ENCODE measurements around the gene SLCO4A1.

Gene SLCO4A1

DNA sequence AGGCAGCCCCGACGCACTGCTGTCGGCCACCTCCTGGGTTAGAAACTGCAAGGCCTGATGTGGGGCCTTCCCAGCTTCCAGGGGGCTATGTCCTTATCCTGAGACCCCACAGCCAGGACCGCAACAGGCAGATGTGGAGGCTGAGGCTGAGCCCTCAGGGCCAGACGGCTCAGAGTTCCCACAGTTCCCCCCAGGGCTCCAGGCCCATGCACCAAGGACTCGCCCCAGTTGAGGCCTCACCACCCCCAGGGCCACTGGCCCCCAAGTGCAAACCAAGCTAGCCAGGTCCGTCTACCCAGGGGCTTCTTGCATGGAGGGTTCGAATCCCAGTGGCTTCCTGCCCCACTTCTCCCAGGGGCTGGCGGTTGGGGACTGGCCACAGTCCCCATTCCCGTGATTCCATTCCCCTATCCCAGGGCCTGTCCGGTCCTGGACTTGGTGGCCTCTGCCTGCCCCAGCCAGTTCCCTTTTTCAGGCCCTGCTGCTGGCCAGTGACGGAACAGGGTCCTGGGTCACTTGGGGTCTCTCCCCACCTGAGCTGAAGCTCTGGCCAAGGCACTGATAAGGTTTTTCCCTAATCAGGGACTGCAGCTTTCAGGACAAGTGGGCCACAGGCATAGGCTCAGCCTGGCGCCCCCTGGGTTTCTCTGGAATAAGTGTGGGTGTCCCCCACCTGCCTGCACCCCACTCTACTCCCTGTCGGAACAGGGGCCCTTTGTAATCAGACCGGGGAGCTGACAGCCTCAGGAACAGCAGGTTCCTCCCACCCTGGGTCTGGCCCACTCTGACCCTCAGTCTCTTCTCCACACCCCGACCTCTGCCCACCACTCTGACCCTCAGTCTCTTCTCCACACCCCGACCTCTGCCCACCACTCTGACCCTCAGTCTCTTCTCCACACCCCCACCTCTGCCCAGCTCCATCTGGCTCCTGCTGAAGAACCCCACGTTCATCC lies 22.0 kb downstream of the SLCO4A1 start:
- no peak for DNase-seq (ENCODE audit: low read depth in 1 of 2, low spot score in 1 of 2)

- no peak for DNase-seq (ENCODE audit: low read depth in 1 of 2, low spot score in 1 of 2)
Observed at GRCh38 chr20:62665153-62665754, 23.0 kb downstream of the SLCO4A1 start.

GRCh38 chr20:62665826-62666735 lies 23.8 kb downstream of the SLCO4A1 start:
- no peak for DNase-seq (ENCODE audit: low read depth in 1 of 2, low spot score in 1 of 2)

GRCh38 chr20:62666736-62667529 lies 24.6 kb downstream of the SLCO4A1 start:
- no peak for DNase-seq (ENCODE audit: low read depth in 1 of 2, low spot score in 1 of 2)

DNA sequence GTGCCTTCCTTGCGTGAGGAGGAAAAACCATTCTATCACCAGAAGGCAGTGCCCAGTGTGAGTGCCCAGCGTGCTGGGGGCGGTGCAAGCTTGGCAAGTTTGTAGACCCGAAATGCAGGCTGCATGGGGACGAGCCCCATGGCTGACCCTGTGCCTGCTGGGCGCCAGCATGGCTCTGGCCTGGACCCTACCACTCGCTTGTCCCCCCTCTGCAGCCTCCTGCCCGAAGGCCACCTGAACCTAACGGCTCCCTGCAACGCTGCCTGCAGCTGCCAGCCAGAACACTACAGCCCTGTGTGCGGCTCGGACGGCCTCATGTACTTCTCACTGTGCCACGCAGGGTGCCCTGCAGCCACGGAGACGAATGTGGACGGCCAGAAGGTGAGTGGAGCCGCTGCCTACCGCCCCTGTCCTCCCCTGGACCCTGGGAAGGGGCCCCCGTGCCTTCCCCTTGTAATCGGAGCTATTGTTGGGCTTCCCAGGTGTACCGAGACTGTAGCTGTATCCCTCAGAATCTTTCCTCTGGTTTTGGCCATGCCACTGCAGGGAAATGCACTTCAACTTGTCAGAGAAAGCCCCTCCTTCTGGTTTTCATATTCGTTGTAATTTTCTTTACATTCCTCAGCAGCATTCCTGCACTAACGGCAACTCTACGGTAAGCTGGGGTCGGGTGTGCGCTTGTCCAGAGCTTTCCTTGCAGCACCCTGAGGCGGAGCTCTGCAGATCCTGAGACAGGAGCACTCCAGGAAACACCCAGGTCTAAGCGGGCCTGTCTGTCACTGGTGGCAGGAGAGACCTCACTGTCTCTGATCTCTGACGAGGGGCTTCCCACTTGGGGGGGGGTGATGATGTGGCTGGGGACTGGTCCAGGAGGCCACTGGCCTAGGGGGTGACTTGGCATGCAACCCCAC lies 25.5 kb downstream of the SLCO4A1 start:
- no peak for DNase-seq (ENCODE audit: low read depth in 1 of 2, low spot score in 1 of 2)

GRCh38 chr20:62668441-62669027 lies 26.2 kb downstream of the SLCO4A1 start:
- no peak for DNase-seq (ENCODE audit: low read depth in 1 of 2, low spot score in 1 of 2)

GRCh38 chr20:62669249-62669648 lies 26.9 kb downstream of the SLCO4A1 start:
- no peak for DNase-seq (ENCODE audit: low read depth in 1 of 2, low spot score in 1 of 2)

DNA sequence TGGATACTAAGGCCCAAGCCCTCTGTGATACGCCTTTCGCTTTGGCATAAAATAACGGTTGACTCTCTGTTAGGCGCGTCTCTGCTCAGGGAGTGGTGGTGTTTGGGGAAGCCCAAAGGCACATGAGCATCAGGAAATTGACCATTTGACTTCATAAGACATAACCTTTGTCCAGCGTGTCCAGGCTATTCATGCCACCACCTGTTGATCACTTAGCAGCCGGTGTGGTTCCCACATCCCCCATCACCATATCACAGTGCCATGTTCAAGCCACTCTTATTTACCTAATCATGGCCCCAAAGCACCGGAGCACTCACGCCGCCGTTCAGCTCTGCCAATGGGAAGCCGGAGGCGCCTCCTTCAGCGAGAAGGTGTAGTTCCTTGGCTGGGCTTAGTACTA lies 27.9 kb downstream of the SLCO4A1 start:
- no peak for DNase-seq (ENCODE audit: low read depth in 1 of 2, low spot score in 1 of 2)

GRCh38 chr20:62670998-62671397 lies 28.7 kb downstream of the SLCO4A1 start:
- no peak for DNase-seq (ENCODE audit: low read depth in 1 of 2, low spot score in 1 of 2)

DNA sequence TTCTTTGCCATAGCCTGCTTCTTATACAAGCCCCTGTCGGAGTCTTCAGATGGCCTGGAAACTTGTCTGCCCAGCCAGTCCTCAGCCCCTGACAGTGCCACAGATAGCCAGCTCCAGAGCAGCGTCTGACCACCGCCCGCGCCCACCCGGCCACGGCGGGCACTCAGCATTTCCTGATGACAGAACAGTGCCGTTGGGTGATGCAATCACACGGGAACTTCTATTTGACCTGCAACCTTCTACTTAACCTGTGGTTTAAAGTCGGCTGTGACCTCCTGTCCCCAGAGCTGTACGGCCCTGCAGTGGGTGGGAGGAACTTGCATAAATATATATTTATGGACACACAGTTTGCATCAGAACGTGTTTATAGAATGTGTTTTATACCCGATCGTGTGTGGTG lies 29.5 kb downstream of the SLCO4A1 start:
- DNase-seq (ENCODE audit: low read depth in 1 of 2, low spot score in 1 of 2) = no peak

GRCh38 chr20:62674370-62674769 lies 32.1 kb downstream of the SLCO4A1 start:
- no peak for DNase-seq (ENCODE audit: low read depth in 1 of 2, low spot score in 1 of 2)

DNA sequence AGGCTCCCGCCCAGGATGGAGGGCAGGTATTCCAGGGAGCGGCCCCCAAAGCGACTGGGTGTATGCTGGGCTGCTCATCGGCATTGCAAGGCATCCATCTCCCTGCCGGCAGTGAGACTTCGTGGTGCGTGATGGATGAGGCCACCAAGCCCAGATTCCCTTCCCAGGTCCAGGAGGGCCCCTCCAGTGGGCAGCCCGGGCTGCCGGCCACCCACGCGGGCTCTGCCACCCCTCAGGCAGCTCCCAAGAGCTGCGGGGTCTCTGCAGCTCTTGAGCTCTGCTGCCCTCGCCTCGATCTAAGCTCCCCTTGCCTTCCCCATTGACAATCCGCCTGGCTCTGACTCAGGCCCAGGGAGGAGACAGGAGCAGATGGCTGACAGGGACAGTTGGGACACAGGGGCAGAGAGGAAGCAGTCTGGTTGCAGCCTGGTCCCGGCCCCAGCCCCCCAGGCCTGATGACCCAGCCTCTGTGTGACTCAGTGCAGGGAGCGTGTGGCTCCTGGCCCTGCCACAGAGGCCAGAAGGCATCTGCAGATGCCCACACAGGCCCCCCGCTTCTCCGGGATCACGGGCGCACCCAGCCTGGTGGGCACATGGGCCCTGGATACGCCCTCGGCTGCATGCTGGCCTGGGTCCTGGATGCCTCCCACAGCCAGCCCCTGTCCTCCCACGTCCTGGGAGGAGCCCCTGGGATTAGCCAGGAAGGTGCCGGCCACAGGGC lies 33.0 kb downstream of the SLCO4A1 start:
- no peak for DNase-seq (ENCODE audit: low read depth in 1 of 2, low spot score in 1 of 2)

GRCh38 chr20:62675877-62676260 lies 33.6 kb downstream of the SLCO4A1 start:
- DNase-seq (ENCODE audit: low read depth in 1 of 2, low spot score in 1 of 2) = no peak

GRCh38 chr20:62676976-62677375 lies 34.7 kb downstream of the SLCO4A1 start:
- DNase-seq (ENCODE audit: low read depth in 1 of 2, low spot score in 1 of 2) = no peak

- DNase-seq (ENCODE audit: low read depth in 1 of 2, low spot score in 1 of 2) = no peak
Observed at GRCh38 chr20:62677678-62678077, 35.4 kb downstream of the SLCO4A1 start.

GRCh38 chr20:62678553-62678952 lies 36.2 kb downstream of the SLCO4A1 start:
- no peak for DNase-seq (ENCODE audit: low read depth in 1 of 2, low spot score in 1 of 2)

DNA sequence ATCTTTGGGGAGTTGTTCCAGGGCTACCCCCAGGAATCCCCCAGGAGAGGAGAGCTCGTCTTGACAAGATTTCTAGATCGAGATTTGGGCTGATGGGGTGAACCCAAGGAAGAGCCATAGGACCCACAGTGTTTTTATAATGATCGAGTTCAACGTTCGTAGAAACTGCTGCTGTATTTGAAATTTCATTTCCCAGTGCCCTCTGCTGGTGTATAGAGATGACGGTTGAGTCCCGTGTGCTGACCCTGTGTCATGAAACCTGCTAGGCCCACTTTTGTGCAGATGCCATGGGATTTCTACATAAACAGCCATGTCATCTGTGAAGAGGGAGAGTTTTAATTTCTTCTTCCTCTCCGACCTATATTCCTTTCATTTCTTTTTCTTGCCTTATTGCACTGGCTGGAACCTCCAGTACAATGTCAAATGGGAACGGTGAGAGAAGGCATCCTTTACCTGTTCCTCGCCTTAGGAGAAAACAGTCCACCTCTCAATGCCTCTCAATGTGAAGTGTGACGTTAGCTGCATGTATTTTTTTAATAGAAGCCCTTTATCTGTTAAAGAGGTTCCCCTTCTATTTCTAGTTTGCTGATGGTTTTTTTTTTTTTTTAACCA lies 37.8 kb downstream of the SLCO4A1 start:
- no peak for DNase-seq (ENCODE audit: low read depth in 1 of 2, low spot score in 1 of 2)

- DNase-seq (ENCODE audit: low read depth in 1 of 2, low spot score in 1 of 2) = no peak
Observed at GRCh38 chr20:62682912-62683517, 40.7 kb downstream of the SLCO4A1 start.

All from activated CD4-positive, alpha-beta T cell treated with anti-CD3 and anti-CD28 coated beads, Interleukin-2, amount 50 U/mL, for 24 hours (primary cell).